HepG2 (cell line): Measurements from ENCODE around the gene CCNA2. TPM values are rescaled to one million over a fixed set of nuclear protein-coding genes. Genes with fewer than 3 reads are reported as not detected.
A peak's percentile ranks its signal among the peaks of the same experiment; 100 is the strongest.

ENCODE experiments used
- CBFB ChIP-seq: sonication (generic); formaldehyde crosslinking; IDR thresholded peaks from 2 replicates; pipeline ENCODE4 v1.4.0; 2020; ENCODE audit warnings: missing genetic modification reagents
- CERS6 ChIP-seq: sonication (generic); formaldehyde crosslinking; IDR thresholded peaks from 2 replicates; pipeline ENCODE4 v1.5.0; 2020; ENCODE audit warnings: missing genetic modification reagents
- HNRNPH1 ChIP-seq: fragments of 200-400 bp; formaldehyde crosslinking; optimal IDR thresholded peaks from 2 replicates; pipeline ENCODE3; 2017; ENCODE audit warnings: mild to moderate bottlenecking, low read depth, low read length
- NFYB ChIP-seq: sonication (generic); formaldehyde crosslinking; IDR thresholded peaks from 2 replicates; pipeline ENCODE4 v1.4.0; 2020; ENCODE audit warnings: missing genetic modification reagents
- PPARG ChIP-seq: conservative IDR thresholded peaks from 2 replicates; pipeline ENCODE4 v1.6.1; 2016; ENCODE audit warnings: missing biosample characterization, missing genetic modification reagents
- RARA ChIP-seq: IDR thresholded peaks from 2 replicates; pipeline ENCODE4 v1.6.1; 2016; ENCODE audit warnings: missing genetic modification reagents, missing compliant biosample characterization
- RBFOX2 ChIP-seq: fragments of 200-400 bp; formaldehyde crosslinking; IDR thresholded peaks from 2 replicates; pipeline ENCODE4 v1.6.1; 2017; ENCODE audit warnings: low read depth, mild to moderate bottlenecking, low read length
- SKIL ChIP-seq: sonication (generic); formaldehyde crosslinking; IDR thresholded peaks from 2 replicates; pipeline ENCODE4 v1.8.0; 2022; ENCODE audit warnings: missing genetic modification reagents, mild to moderate bottlenecking, moderate library complexity, borderline replicate concordance
- TBP ChIP-seq: sonication (generic); formaldehyde crosslinking; IDR thresholded peaks from 2 replicates; pipeline ENCODE4 v1.5.0; 2020; ENCODE audit warnings: missing genetic modification reagents
- TFDP2 ChIP-seq: sonication (generic); formaldehyde crosslinking; IDR thresholded peaks from 2 replicates; pipeline ENCODE4 v1.4.0; 2020; ENCODE audit warnings: missing genetic modification reagents
- UBTF ChIP-seq: sonication (generic); formaldehyde crosslinking; IDR thresholded peaks from 2 replicates; pipeline ENCODE4 v1.4.0; 2020; ENCODE audit warnings: mild to moderate bottlenecking, missing genetic modification reagents
- ZBTB46 ChIP-seq: sonication (generic); formaldehyde crosslinking; IDR thresholded peaks from 2 replicates; pipeline ENCODE4 v1.4.0; 2020; ENCODE audit warnings: mild to moderate bottlenecking, missing genetic modification reagents, borderline replicate concordance
- ZNF382 ChIP-seq: sonication (generic); formaldehyde crosslinking; IDR thresholded peaks from 2 replicates; pipeline ENCODE4 v1.5.0; 2020; ENCODE audit warnings: missing genetic modification reagents, mild to moderate bottlenecking, borderline replicate concordance
- ZNF710 ChIP-seq: sonication (generic); formaldehyde crosslinking; IDR thresholded peaks from 2 replicates; pipeline ENCODE4 v1.5.0; 2020; ENCODE audit warnings: mild to moderate bottlenecking, missing genetic modification reagents, borderline replicate concordance
- polyA plus RNA-seq, 8 experiments: library from polyadenylated mRNA; depleted of rRNA in 3 of 8; stranded (reverse) in 7 of 8; unstranded in 1 of 8; fragments of >200 nt; fragmentation: Illumina TruSeq in 4 of 8; extraction: Trizol in 4 of 8; gene quantifications; 2 replicates each; pipeline versions ENCODE4 v1.2.1 to v1.2.3, GENCODE V29; 2011 to 2016; ENCODE audit warnings: low read depth in 4 of 8, missing spikeins in 1 of 8, mixed read lengths in 1 of 8; ENCODE audit not compliant: insufficient read depth in 1 of 8
- total RNA-seq, 5 experiments: library from RNA; depleted of rRNA; stranded (reverse); fragments of >200 nt; fragmentation: Illumina TruSeq; extraction: Trizol; gene quantifications; 2 replicates each; pipeline ENCODE4 v1.2.3, GENCODE V29; 2016; ENCODE audit warnings: low read depth in 1 of 5

The CCNA2 gene
- total and polyA plus RNA-seq, 2 of the 13 experiments (the other 11 are each of a cell fraction or from before 2014, with no cell fraction given), result 31.3 to 105 TPM

GRCh38 chr4:121823505-121824170, at the start of gene CCNA2 (continued):
- TF ChIP-seq UBTF (peak; percentile 89), RBFOX2 (peak; percentile 89), HNRNPH1 (no peak), NFYB (CRISPR knock-in tag) (peak; percentile 93), RARA (no peak), ZNF710 (CRISPR knock-in tag) (no peak), CBFB (CRISPR knock-in tag) (peak; percentile 70; the same call in 1 of the 2 replicates), TBP (CRISPR knock-in tag) (no peak), CERS6 (peak; percentile 84; the same call in 1 of the 2 replicates), ZBTB46 (CRISPR knock-in tag) (no peak), TFDP2 (CRISPR knock-in tag) (peak; percentile 99), PPARG (CRISPR knock-in tag) (0 out of 2 replicates have a peak, but pooled peaks have one; percentile 16), SKIL (CRISPR knock-in tag) (no peak; the same call in 1 of the 2 replicates), ZNF382 (no peak)
